ENCODE data around the gene TMCO2.

GRCh38 chr1:40251456-40251855 lies 3.7 kb downstream of the TMCO2 start:
- TF ChIP-seq MYC (IDR thresholded peaks at IDR 0.05; ENCODE audit: low read depth, low read length) (no peak), CTCF (IDR thresholded peaks at IDR 0.05; ENCODE audit: low read depth, low read length) (no peak), POLR2A (IDR thresholded peaks at IDR 0.05; ENCODE audit: extremely low read depth, insufficient read length) (no peak), MAX (IDR thresholded peaks at IDR 0.05; ENCODE audit: low read depth, low read length) (no peak)
